OCI-LY7 (cell line): ENCODE results near the gene CLSTN2.

ENCODE experiments used
- CTCF ChIP-seq: fragments of 200-600 bp; sonication (generic); conservative IDR thresholded peaks from 2 replicates; pipeline ENCODE4 v1.5.1; 2014; ENCODE audit warnings: mild to moderate bottlenecking, antibody characterized with exemption, low read length, moderate library complexity, mixed read lengths
- EZH2phosphoT487 ChIP-seq: fragments of 200-600 bp; sonication (generic); IDR thresholded peaks from 2 replicates; pipeline ENCODE4 v1.6.1; 2018; ENCODE audit warnings: low read depth, borderline replicate concordance, mild to moderate bottlenecking, mixed run types, antibody characterized with exemption, low read length, moderate library complexity, mixed read lengths

DNA sequence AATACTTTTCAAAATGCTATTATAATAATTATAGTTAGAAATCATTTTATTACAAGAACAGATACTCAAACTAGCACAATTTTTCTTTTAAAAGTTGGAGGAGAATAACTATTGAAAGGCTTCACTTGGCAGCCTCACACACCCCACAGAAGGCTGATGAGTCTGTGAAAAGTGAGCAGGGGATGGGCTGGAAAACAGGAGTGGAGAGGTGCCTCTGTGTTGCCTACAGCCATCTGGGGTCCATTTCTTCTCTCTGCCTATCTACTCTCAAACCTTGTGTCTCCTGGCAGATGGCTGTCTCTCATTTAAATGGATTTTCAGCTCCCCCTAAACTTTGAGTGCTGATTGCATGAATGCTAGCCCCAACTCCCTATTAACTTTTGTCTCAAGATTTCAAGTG is 230.8 kb downstream of the CLSTN2 start:
- no peak for TF ChIP-seq CTCF
- no peak for TF ChIP-seq EZH2phosphoT487
